Thoracic aorta (tissue), 2 donors: ENCODE measurements around the gene KLHL26. TPM values are rescaled to one million over a fixed set of nuclear protein-coding genes. Genes with fewer than 3 reads are reported as not detected.

Experiments
- ATAC-seq: fragments of 150-250 bp; one replicate; pipeline ENCODE4 v1.8.0; 2017; ENCODE audit warnings: low read depth; ENCODE audit not compliant: insufficient number of reproducible peaks, low FRiP score
- DNase-seq: peaks from one replicate; pipeline ENCODE4 v3.0.0-alpha.2; 2020; ENCODE audit warnings: low spot score
- H3K27ac ChIP-seq, 2 donors: fragments of 200-600 bp; sonication (generic); 1 replicate in 1 of 2; 2 replicates in 1 of 2; pipeline ENCODE4 v1.5.1; 2016; ENCODE audit warnings: mild to moderate bottlenecking in 2 of 2, moderate library complexity in 2 of 2
- H3K27me3 ChIP-seq: fragments of 200-600 bp; sonication (generic); replicated peaks from 2 replicates; pipeline ENCODE4 v1.6.0; 2016; ENCODE audit warnings: mild to moderate bottlenecking; ENCODE audit not compliant: insufficient read depth
- H3K36me3 ChIP-seq: fragments of 200-600 bp; sonication (generic); one replicate; pipeline ENCODE4 v1.5.1; 2016
- H3K4me1 ChIP-seq, 2 donors: fragments of 200-600 bp; sonication (generic); 1 replicate in 1 of 2; 2 replicates in 1 of 2; pipeline versions ENCODE4 v1.5.1 to v1.6.0; 2016; ENCODE audit warnings: low read depth in 2 of 2, mild to moderate bottlenecking in 1 of 2; ENCODE audit not compliant: control insufficient read depth in 1 of 2
- H3K4me3 ChIP-seq: fragments of 200-600 bp; sonication (generic); 2 replicates; pipeline ENCODE4 v1.5.1; 2016; ENCODE audit warnings: mild to moderate bottlenecking
- H3K9me3 ChIP-seq: fragments of 200-600 bp; sonication (generic); 2 replicates; pipeline ENCODE4 v1.5.1; 2016
- CTCF ChIP-seq: fragments of 200-600 bp; sonication (generic); IDR thresholded peaks from one replicate; pipeline ENCODE4 v1.5.1; 2019; ENCODE audit warnings: antibody characterized with exemption
- total RNA-seq, 2 donors: library from RNA; depleted of rRNA; stranded (reverse); fragments of >200 nt; gene quantifications; one replicate each; pipeline versions ENCODE4 v1.1.0 to v1.2.3, GENCODE V29; 2016

KLHL26 gene
- total RNA-seq, 2 donors from 2014 or later, result 11.2 to 24.5 TPM

- Histone ChIP-seq H3K36me3 (peaks cover 29% of the 10 kb centered on the region), H3K27ac (no peak overlapping the region), H3K27me3 (no peaks in the 10 kb centered on the region), H3K4me3 (no peak overlapping the region), H3K9me3 (no peaks in the 10 kb centered on the region), H3K4me1 (peaks cover 0 to 42% of the 10 kb centered on the region in 2 donors)
- no peak for TF ChIP-seq CTCF
- DNase-seq (no peak), ATAC-seq (no peak)
These were observed 32.1 kb downstream of the KLHL26 start for GRCh38 chr19:18668744-18669523.

DNA sequence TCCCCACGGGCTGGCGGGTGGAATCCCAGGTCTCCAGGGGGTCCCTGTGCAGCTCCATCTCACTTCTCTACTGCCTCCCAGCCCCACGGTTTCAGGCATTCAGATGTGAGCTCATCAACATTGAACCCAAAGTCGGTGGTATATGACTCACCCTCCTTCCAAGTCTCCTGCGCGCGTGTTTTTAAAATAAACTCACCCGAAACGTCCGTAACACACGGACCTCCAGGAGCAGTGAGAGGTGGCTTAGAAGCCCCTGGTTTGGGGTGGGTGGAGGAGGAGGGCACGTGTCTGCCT, 32.6 kb downstream of the KLHL26 start:
- no peak for TF ChIP-seq CTCF
- no peak for ATAC-seq
- Histone ChIP-seq H3K36me3 (peaks cover 29% of the 10 kb centered on the region), H3K9me3 (no peaks in the 10 kb centered on the region), H3K27ac (no peak overlapping the region), H3K4me3 (no peak overlapping the region), H3K4me1 (peaks cover 0 to 42% of the 10 kb centered on the region in 2 donors), H3K27me3 (no peaks in the 10 kb centered on the region)
- no peak for DNase-seq

GRCh38 chr19:18669883-18670282, 33.1 kb downstream of the KLHL26 start:
- ATAC-seq (no peak), DNase-seq (no peak)
- Histone ChIP-seq H3K36me3 (peaks cover 29% of the 10 kb centered on the region), H3K9me3 (no peaks in the 10 kb centered on the region), H3K27me3 (no peaks in the 10 kb centered on the region), H3K4me3 (no peak overlapping the region), H3K27ac (no peak overlapping the region), H3K4me1 (peaks cover 0 to 42% of the 10 kb centered on the region in 2 donors)
- TF ChIP-seq CTCF, result no peak

GRCh38 chr19:18670312-18670711, 33.5 kb downstream of the KLHL26 start:
- Histone ChIP-seq H3K36me3 (peaks cover 28% of the 10 kb centered on the region), H3K4me1 (peaks cover 0 to 39% of the 10 kb centered on the region in 2 donors)

More at GRCh38 chr19:18670312-18670711, 33.5 kb downstream of the KLHL26 start:
- Histone ChIP-seq H3K27me3 (no peaks in the 10 kb centered on the region), H3K4me3 (no peak overlapping the region), H3K9me3 (no peaks in the 10 kb centered on the region), H3K27ac (no peak overlapping the region)
- no peak for TF ChIP-seq CTCF
- DNase-seq (no peak), ATAC-seq (no peak)
